HEK293 (cell line): Measurements from ENCODE around the gene GEN1.

Experiments
- CTCF ChIA-PET: fragments of 350-600 bp; formaldehyde crosslinking; extraction: SDS; loops from one replicate; lab custom pipeline; 2021; ENCODE audit warnings: antibody characterized with exemption; lab: Yijun Ruan, JAX
- POLR2A ChIA-PET: fragments of 300-600 bp; formaldehyde crosslinking; extraction: SDS; loops from one replicate; lab custom pipeline; 2020; ENCODE audit warnings: antibody characterized with exemption, inconsistent platforms; lab: Yijun Ruan, JAX
- H3K27ac ChIP-seq: fragments of 200-500 bp; sonication (Bioruptor generic); 2 replicates; pipeline ENCODE4 v1.5.1; 2014; ENCODE audit warnings: low read depth, low read length, control low read depth, inconsistent platforms; ENCODE audit errors: extremely low read depth
- H3K36me3 ChIP-seq, 2 experiments: fragments of 200-500 bp in 1 of 2; sonication (Bioruptor generic) in 1 of 2; 1 replicate in 1 of 2; 2 replicates in 1 of 2; pipeline ENCODE4 v1.5.1; 2014 to 2017; ENCODE audit warnings: inconsistent platforms in 2 of 2, low read length in 2 of 2; ENCODE audit not compliant: control insufficient read depth in 2 of 2, insufficient read depth in 1 of 2
- H3K4me1 ChIP-seq: fragments of 200-500 bp; sonication (Bioruptor generic); 2 replicates; pipeline ENCODE4 v1.5.1; 2014; ENCODE audit warnings: mild to moderate bottlenecking, low read length, inconsistent platforms; ENCODE audit not compliant: control insufficient read depth, insufficient read depth
- H3K4me3 ChIP-seq: 2 replicates; pipeline ENCODE4 v1.5.1; 2011; ENCODE audit warnings: low read depth, mild to moderate bottlenecking, control low read depth, low read length, moderate library complexity
- H3K9me3 ChIP-seq: fragments of 200-500 bp; sonication (Bioruptor generic); 2 replicates; pipeline ENCODE4 v1.5.1; 2014; ENCODE audit warnings: low read depth, low read length, inconsistent platforms; ENCODE audit not compliant: control insufficient read depth, insufficient read depth
- EGR2 ChIP-seq: fragments of 450-650 bp; formaldehyde crosslinking; IDR thresholded peaks from 2 replicates; pipeline ENCODE4 v1.5.1; 2016; ENCODE audit warnings: low read depth, missing biosample characterization, missing genetic modification characterization
- GLIS1 ChIP-seq: fragments of 450-650 bp; formaldehyde crosslinking; IDR thresholded peaks from 2 replicates; pipeline ENCODE4 v1.5.1; 2016; ENCODE audit warnings: missing biosample characterization, missing genetic modification characterization
- KLF16 ChIP-seq: fragments of 450-650 bp; formaldehyde crosslinking; IDR thresholded peaks from 2 replicates; pipeline ENCODE4 v1.5.1; 2017; ENCODE audit warnings: missing biosample characterization, missing genetic modification characterization
- MZF1 ChIP-seq: fragments of 450-650 bp; formaldehyde crosslinking; IDR thresholded peaks from 2 replicates; pipeline ENCODE4 v1.5.1; 2017; ENCODE audit warnings: missing biosample characterization, missing genetic modification characterization, borderline replicate concordance
- PRDM1 ChIP-seq: fragments of 450-650 bp; formaldehyde crosslinking; IDR thresholded peaks from 2 replicates; pipeline ENCODE4; 2016; ENCODE audit warnings: missing biosample characterization, missing genetic modification characterization
- SP7 ChIP-seq: fragments of 450-650 bp; formaldehyde crosslinking; IDR thresholded peaks from 2 replicates; pipeline ENCODE4 v1.5.1; 2016; ENCODE audit warnings: missing biosample characterization, missing genetic modification characterization
- TCF7L2 ChIP-seq: IDR thresholded peaks from 2 replicates; pipeline ENCODE4 v1.6.1; 2011; ENCODE audit warnings: low read depth, mild to moderate bottlenecking, inconsistent platforms, low read length, moderate library complexity, borderline replicate concordance
- YY1 ChIP-seq: fragments of 450-650 bp; formaldehyde crosslinking; IDR thresholded peaks from 2 replicates; pipeline ENCODE4 v1.5.1; 2018; ENCODE audit warnings: missing biosample characterization, missing genetic modification characterization
- YY2 ChIP-seq: fragments of 450-650 bp; formaldehyde crosslinking; IDR thresholded peaks from 2 replicates; pipeline ENCODE4 v1.5.1; 2016; ENCODE audit warnings: missing biosample characterization, missing genetic modification characterization
- ZFP69B ChIP-seq: fragments of 450-650 bp; formaldehyde crosslinking; IDR thresholded peaks from 2 replicates; pipeline ENCODE4 v1.5.1; 2016; ENCODE audit warnings: missing biosample characterization, missing genetic modification characterization
- ZNF10 ChIP-seq: fragments of 450-650 bp; formaldehyde crosslinking; IDR thresholded peaks from 2 replicates; pipeline ENCODE4 v1.5.1; 2017; ENCODE audit warnings: missing biosample characterization, missing genetic modification characterization
- ZNF138 ChIP-seq: fragments of 450-650 bp; formaldehyde crosslinking; IDR thresholded peaks from 2 replicates; pipeline ENCODE4 v1.5.1; 2016; ENCODE audit warnings: missing biosample characterization, missing genetic modification characterization, borderline replicate concordance
- ZNF174 ChIP-seq: fragments of 450-650 bp; formaldehyde crosslinking; IDR thresholded peaks from 2 replicates; pipeline ENCODE4 v1.5.0; 2017; ENCODE audit warnings: missing biosample characterization, mild to moderate bottlenecking, missing genetic modification characterization
- ZNF19 ChIP-seq: fragments of 450-650 bp; formaldehyde crosslinking; IDR thresholded peaks from 2 replicates; pipeline ENCODE4; 2016; ENCODE audit warnings: missing biosample characterization, missing genetic modification characterization, low read depth
- ZNF211 ChIP-seq: fragments of 450-650 bp; formaldehyde crosslinking; IDR thresholded peaks from 2 replicates; pipeline ENCODE4 v1.5.1; 2016; ENCODE audit warnings: low read depth, missing biosample characterization, missing genetic modification characterization
- ZNF223 ChIP-seq: fragments of 450-650 bp; formaldehyde crosslinking; IDR thresholded peaks from 2 replicates; pipeline ENCODE4 v1.5.1; 2016; ENCODE audit warnings: missing biosample characterization, missing genetic modification characterization
- ZNF266 ChIP-seq: fragments of 450-650 bp; formaldehyde crosslinking; IDR thresholded peaks from 2 replicates; pipeline ENCODE4 v1.5.1; 2016; ENCODE audit warnings: missing biosample characterization, missing genetic modification characterization, low read depth
- ZNF302 ChIP-seq: fragments of 450-650 bp; formaldehyde crosslinking; IDR thresholded peaks from 2 replicates; pipeline ENCODE4 v1.5.1; 2016; ENCODE audit warnings: missing biosample characterization, missing genetic modification characterization, low read depth
- ZNF311 ChIP-seq: fragments of 450-650 bp; formaldehyde crosslinking; IDR thresholded peaks from 2 replicates; pipeline ENCODE4 v1.5.1; 2017; ENCODE audit warnings: missing biosample characterization, missing genetic modification characterization, borderline replicate concordance
- ZNF530 ChIP-seq: fragments of 450-650 bp; formaldehyde crosslinking; IDR thresholded peaks from 2 replicates; pipeline ENCODE4 v1.5.1; 2016; ENCODE audit warnings: low read depth, missing biosample characterization, missing genetic modification characterization
- ZNF549 ChIP-seq: fragments of 450-650 bp; IDR thresholded peaks from 2 replicates; pipeline ENCODE4 v1.5.1; 2018; ENCODE audit warnings: missing biosample characterization, missing genetic modification characterization, mild to moderate bottlenecking, inconsistent platforms, moderate library complexity
- ZNF555 ChIP-seq: fragments of 450-650 bp; formaldehyde crosslinking; conservative IDR thresholded peaks from 2 replicates; pipeline ENCODE4 v1.5.1; 2017; ENCODE audit warnings: missing biosample characterization, mild to moderate bottlenecking, missing genetic modification characterization, inconsistent platforms
- ZNF561 ChIP-seq: fragments of 450-650 bp; IDR thresholded peaks from 2 replicates; pipeline ENCODE4 v1.5.1; 2018; ENCODE audit warnings: missing biosample characterization, missing genetic modification characterization, borderline replicate concordance
- ZNF600 ChIP-seq: fragments of 450-650 bp; formaldehyde crosslinking; IDR thresholded peaks from 2 replicates; pipeline ENCODE4 v1.5.1; 2016; ENCODE audit warnings: missing biosample characterization, missing genetic modification characterization
- ZNF626 ChIP-seq: fragments of 450-650 bp; sonication (Bioruptor Pico); formaldehyde crosslinking; IDR thresholded peaks from 2 replicates; pipeline ENCODE4 v1.5.1; 2018; ENCODE audit warnings: missing biosample characterization, missing genetic modification characterization, inconsistent platforms
- ZNF660 ChIP-seq: fragments of 450-650 bp; IDR thresholded peaks from 2 replicates; pipeline ENCODE4 v1.5.1; 2018; ENCODE audit warnings: missing biosample characterization, mild to moderate bottlenecking, missing genetic modification characterization
- ZNF664 ChIP-seq: fragments of 450-650 bp; formaldehyde crosslinking; IDR thresholded peaks from 2 replicates; pipeline ENCODE4 v1.5.1; 2016; ENCODE audit warnings: missing biosample characterization, missing genetic modification characterization
- ZNF677 ChIP-seq: fragments of 450-650 bp; IDR thresholded peaks from 2 replicates; pipeline ENCODE4 v1.5.0; 2018; ENCODE audit warnings: missing biosample characterization, mild to moderate bottlenecking, missing genetic modification characterization, moderate library complexity
- ZNF701 ChIP-seq: fragments of 450-650 bp; formaldehyde crosslinking; IDR thresholded peaks from 2 replicates; pipeline ENCODE4 v1.5.1; 2016; ENCODE audit warnings: missing biosample characterization, missing genetic modification characterization
- ZNF707 ChIP-seq: fragments of 450-650 bp; formaldehyde crosslinking; IDR thresholded peaks from 2 replicates; pipeline ENCODE4 v1.5.1; 2016; ENCODE audit warnings: missing biosample characterization, missing genetic modification characterization
- ZNF837 ChIP-seq: fragments of 450-650 bp; formaldehyde crosslinking; IDR thresholded peaks from 2 replicates; pipeline ENCODE4 v1.5.1; 2016; ENCODE audit warnings: missing biosample characterization, missing genetic modification characterization
- TF ChIP-seq, protein P1 (sequence below): fragments of 450-650 bp; formaldehyde crosslinking; IDR thresholded peaks from 2 replicates; pipeline ENCODE4 v1.5.1; 2017; ENCODE audit warnings: missing biosample characterization, missing genetic modification characterization

The GEN1 gene

DNA sequence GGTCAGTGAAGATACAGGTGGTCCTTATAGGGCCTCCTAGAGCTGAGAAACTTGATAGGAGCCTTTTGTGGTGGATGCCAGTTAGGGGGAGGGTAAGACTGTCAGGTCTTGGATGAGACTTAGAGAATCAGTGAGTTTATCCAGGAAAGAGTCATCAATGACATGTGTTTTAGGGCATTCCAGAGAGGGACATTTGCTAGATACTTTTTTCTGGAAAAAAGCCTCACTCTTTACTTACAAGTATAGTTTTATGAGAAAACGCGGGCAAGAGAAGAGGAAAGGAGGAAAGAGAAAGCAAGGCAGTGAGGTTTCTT is 37.8 kb downstream of the GEN1 start:
- TF ChIP-seq ZNF701 (no peak), ZNF660 (tag by site-specific recombination) (no peak), ZNF311 (no peak), ZNF223 (tag by site-specific recombination) (no peak)
- no peaks in the 10 kb centered on the region for H3K4me1 ChIP-seq
- POLR2A ChIA-PET: no interaction called here
- no peak overlapping the region for H3K27ac ChIP-seq
- no peaks in the 10 kb centered on the region for H3K36me3 ChIP-seq
- CTCF ChIA-PET: no interaction called here
- H3K4me3 ChIP-seq: no peak overlapping the region
- no peaks in the 10 kb centered on the region for H3K9me3 ChIP-seq

DNA sequence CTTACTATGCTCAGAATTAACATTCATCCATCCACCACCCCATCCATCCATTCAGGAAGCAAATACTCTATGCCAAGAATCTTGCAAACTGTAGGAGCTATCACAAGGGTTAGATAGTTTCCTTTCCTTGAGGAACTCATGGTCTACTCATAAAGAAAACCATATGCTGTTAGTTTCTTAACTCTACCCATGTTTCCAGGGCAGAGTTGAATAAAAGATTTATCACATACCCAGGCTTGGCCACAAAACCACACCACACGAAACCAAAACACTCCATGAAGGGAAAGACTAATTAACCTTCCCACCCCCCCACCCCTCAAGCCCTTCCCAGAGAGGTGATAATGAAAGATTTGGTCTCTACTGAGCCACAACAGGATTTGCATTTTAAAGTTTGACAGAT is 38.6 kb downstream of the GEN1 start:
- H3K4me1 ChIP-seq: no peaks in the 10 kb centered on the region
- ChIA-PET POLR2A (no interaction called here), CTCF (no interaction called here)
- no peaks in the 10 kb centered on the region for H3K9me3 ChIP-seq
- H3K36me3 ChIP-seq: no peaks in the 10 kb centered on the region
- H3K27ac ChIP-seq: no peak overlapping the region
- no peak overlapping the region for H3K4me3 ChIP-seq
- no peak for TF ChIP-seq ZNF561 (tag by site-specific recombination)
- no peak for TF ChIP-seq ZNF530 (tag by site-specific recombination)
- no peak for TF ChIP-seq ZNF626
- TF ChIP-seq EGR2 (tag by site-specific recombination): no peak
- TF ChIP-seq ZNF266 (tag by site-specific recombination): no peak
- TF ChIP-seq ZNF837 (tag by site-specific recombination): no peak
- TF ChIP-seq, protein P1, sequence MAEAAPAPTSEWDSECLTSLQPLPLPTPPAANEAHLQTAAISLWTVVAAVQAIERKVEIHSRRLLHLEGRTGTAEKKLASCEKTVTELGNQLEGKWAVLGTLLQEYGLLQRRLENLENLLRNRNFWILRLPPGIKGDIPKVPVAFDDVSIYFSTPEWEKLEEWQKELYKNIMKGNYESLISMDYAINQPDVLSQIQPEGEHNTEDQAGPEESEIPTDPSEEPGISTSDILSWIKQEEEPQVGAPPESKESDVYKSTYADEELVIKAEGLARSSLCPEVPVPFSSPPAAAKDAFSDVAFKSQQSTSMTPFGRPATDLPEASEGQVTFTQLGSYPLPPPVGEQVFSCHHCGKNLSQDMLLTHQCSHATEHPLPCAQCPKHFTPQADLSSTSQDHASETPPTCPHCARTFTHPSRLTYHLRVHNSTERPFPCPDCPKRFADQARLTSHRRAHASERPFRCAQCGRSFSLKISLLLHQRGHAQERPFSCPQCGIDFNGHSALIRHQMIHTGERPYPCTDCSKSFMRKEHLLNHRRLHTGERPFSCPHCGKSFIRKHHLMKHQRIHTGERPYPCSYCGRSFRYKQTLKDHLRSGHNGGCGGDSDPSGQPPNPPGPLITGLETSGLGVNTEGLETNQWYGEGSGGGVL (tag by site-specific recombination): no peak
- TF ChIP-seq ZNF138 (tag by site-specific recombination): no peak
- no peak for TF ChIP-seq TCF7L2
- no peak for TF ChIP-seq ZNF677 (tag by site-specific recombination)
- TF ChIP-seq GLIS1 (tag by site-specific recombination): no peak
- TF ChIP-seq KLF16: no peak
- no peak for TF ChIP-seq ZNF707 (tag by site-specific recombination)
- no peak for TF ChIP-seq ZNF555 (tag by site-specific recombination)
- TF ChIP-seq ZNF174: no peak
- TF ChIP-seq ZNF10: no peak
- no peak for TF ChIP-seq ZNF664 (tag by site-specific recombination)
- TF ChIP-seq ZNF600 (tag by site-specific recombination): no peak

GRCh38 chr2:17793296-17793695 is 39.4 kb downstream of the GEN1 start:
- H3K4me3 ChIP-seq: no peak overlapping the region
- no peaks in the 10 kb centered on the region for H3K9me3 ChIP-seq
- TF ChIP-seq ZNF302 (tag by site-specific recombination) (no peak), PRDM1 (tag by site-specific recombination) (no peak), YY2 (tag by site-specific recombination) (no peak), ZFP69B (tag by site-specific recombination) (no peak), ZNF549 (tag by site-specific recombination) (no peak), SP7 (tag by site-specific recombination) (no peak), YY1 (tag by site-specific recombination) (no peak), ZNF211 (tag by site-specific recombination) (no peak), ZNF19 (tag by site-specific recombination) (no peak), MZF1 (tag by site-specific recombination) (no peak)
- CTCF ChIA-PET: no interaction called here
- H3K27ac ChIP-seq: no peak overlapping the region
- H3K4me1 ChIP-seq: no peaks in the 10 kb centered on the region
- H3K36me3 ChIP-seq: no peaks in the 10 kb centered on the region
- POLR2A ChIA-PET: no interaction called here
